ENCODE results near the gene TTC28. TPM values are rescaled to one million over a fixed set of nuclear protein-coding genes. Genes with fewer than 3 reads are reported as not detected.
"Not testable (repeated sequence)": the region's sequence is repeated elsewhere in the genome, so short reads cannot be mapped to it uniquely, and the experiment has no call there.

The TTC28 gene
- total and polyA plus RNA-seq, 11 donors: 5.1 to 34.9 (median 21.8) TPM

DNA sequence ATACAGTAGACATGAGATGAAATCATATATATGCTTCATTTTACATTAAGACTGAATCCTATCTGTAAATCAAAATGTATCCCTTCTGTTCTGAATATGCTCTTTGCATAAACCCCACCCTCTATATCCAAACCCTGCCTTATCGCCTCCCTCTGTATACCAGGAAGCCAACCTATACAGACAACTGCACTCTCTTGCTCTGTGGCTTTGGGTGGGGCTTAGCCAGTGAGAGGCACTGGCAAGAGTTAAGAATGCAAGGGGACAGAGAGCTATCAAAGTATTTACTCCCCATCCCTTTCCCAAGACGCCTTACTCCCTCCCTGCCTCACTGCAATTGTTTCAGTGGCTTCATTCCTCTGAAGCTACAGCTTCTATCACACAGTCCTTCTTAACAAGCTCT is 309.8 kb downstream of the TTC28 start:
- intact Hi-C loops (cut with DNase I): loop anchor here in 1 of 10 donors (10.0 kb wide), 1 partner anchor 55 kb away; no protein-coding TSS in a partner anchor
- H3K4me3 ChIP-seq: no peak overlapping the region
- TF ChIP-seq, protein P1, sequence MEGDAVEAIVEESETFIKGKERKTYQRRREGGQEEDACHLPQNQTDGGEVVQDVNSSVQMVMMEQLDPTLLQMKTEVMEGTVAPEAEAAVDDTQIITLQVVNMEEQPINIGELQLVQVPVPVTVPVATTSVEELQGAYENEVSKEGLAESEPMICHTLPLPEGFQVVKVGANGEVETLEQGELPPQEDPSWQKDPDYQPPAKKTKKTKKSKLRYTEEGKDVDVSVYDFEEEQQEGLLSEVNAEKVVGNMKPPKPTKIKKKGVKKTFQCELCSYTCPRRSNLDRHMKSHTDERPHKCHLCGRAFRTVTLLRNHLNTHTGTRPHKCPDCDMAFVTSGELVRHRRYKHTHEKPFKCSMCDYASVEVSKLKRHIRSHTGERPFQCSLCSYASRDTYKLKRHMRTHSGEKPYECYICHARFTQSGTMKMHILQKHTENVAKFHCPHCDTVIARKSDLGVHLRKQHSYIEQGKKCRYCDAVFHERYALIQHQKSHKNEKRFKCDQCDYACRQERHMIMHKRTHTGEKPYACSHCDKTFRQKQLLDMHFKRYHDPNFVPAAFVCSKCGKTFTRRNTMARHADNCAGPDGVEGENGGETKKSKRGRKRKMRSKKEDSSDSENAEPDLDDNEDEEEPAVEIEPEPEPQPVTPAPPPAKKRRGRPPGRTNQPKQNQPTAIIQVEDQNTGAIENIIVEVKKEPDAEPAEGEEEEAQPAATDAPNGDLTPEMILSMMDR (IDR thresholded peaks at IDR 0.05): no peak
- no peak for TF ChIP-seq POLR2A (IDR thresholded peaks at IDR 0.05)
- no peaks in the 10 kb centered on the region for H3K36me3 ChIP-seq
- ATAC-seq (no peak), DNase-seq (no peak)
- WGBS, 4 donors: 69 to 72% (median 70%) methylated on average over 2 of the region's 2 CpGs
- H3K4me1 ChIP-seq: peaks cover 0 to 33% (median 21%) of the 10 kb centered on the region in 12 donors
- no peak overlapping the region for H3K27ac ChIP-seq
- peaks cover 0 to 11% (median 0%) of the 10 kb centered on the region in 12 donors for H3K9me3 ChIP-seq
- no peaks in the 10 kb centered on the region for H3K27me3 ChIP-seq

DNA sequence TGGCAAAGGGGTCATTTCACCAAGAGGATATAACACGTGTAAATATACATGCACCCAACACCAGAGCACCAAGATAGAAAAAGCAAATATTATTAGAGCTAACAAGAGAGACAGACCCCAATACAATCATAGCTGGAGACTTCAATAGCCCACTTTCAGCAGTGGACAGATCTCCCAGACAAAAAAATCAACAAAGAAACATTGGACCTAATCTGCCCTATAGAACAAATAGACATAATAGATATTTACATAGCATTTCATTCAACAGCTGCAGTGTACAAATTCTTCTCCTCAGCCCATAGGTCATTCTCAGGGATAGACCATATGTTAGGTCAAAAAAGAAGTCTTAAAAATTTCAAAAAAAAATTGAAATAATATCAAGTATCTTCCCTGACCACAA is 312.8 kb downstream of the TTC28 start:
- Histone ChIP-seq H3K27me3 (no peaks in the 10 kb centered on the region), H3K4me3 (no peak overlapping the region), H3K27ac (no peak overlapping the region), H3K4me1 (peaks cover 0 to 20% (median 3%) of the 10 kb centered on the region in 12 donors), H3K9me3 (peaks cover 0 to 18% (median 0%) of the 10 kb centered on the region in 12 donors), H3K36me3 (no peaks in the 10 kb centered on the region)
- 88 to 96% (median 92%) methylated on average over 1 of the region's 1 CpG for WGBS, 4 donors
- DNase-seq (no peak), ATAC-seq (no peak)
- intact Hi-C loops (cut with DNase I): no loop called here
- TF ChIP-seq POLR2A (IDR thresholded peaks at IDR 0.05): no peak
- TF ChIP-seq, protein P1 (IDR thresholded peaks at IDR 0.05): no peak

DNA sequence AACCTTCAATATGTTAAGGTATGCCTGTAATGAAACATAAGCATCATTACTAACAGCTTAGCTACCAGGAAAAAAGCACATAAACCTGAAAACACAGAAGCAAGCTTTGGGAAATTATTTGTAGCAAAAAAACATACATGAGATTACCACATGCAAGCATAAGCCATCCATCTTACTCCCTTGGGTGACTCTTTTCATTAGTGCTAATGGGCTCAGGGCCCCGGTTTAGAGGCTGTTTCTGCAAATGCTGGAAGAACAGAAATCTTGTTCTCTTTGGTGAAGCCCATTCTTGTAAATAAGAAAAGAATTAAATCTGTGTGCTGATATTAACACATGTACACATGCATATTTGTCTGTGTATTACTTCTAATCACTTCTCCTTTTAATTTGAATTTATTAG is 314.3 kb downstream of the TTC28 start:
- DNase-seq (no peak), ATAC-seq (no peak)
- H3K4me1 ChIP-seq: peaks cover 0 to 17% (median 6%) of the 10 kb centered on the region in 12 donors
- H3K27ac ChIP-seq: no peak overlapping the region
- intact Hi-C loops (cut with DNase I): no loop called here
- no peaks in the 10 kb centered on the region for H3K27me3 ChIP-seq
- H3K4me3 ChIP-seq: no peak overlapping the region
- peaks cover 0 to 18% (median 0%) of the 10 kb centered on the region in 12 donors for H3K9me3 ChIP-seq
- H3K36me3 ChIP-seq: no peaks in the 10 kb centered on the region
- TF ChIP-seq, protein P1 (IDR thresholded peaks at IDR 0.05): no peak
- no peak for TF ChIP-seq POLR2A (IDR thresholded peaks at IDR 0.05)
- WGBS, 4 donors: 80 to 92% (median 82%) methylated on average over 1 of the region's 1 CpG

DNA sequence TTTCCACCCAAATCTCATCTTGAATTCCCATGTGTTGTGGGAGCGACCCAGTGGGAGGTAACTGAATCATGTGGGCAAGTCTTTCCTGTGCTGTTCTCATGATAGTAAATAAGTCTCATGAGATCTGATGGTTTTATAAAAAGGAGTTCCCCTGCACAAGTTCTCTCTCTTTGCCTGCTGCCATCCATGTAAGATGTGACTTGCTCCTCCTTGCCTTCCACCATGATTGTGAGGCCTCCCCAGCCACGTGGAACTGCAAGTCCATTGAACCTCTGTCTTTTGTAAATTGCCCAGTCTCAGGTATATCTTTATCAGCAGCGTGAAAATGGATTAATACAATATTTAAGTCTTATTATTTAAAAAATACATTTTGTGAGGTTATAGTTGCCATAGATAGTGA is 315.5 kb downstream of the TTC28 start:
- H3K27ac ChIP-seq; H3K4me3 ChIP-seq; intact Hi-C loops (cut with DNase I); H3K36me3 ChIP-seq; H3K27me3 ChIP-seq; DNase-seq; ATAC-seq: not testable (repeated sequence)
- Histone ChIP-seq H3K9me3 (peaks cover 0 to 16% (median 0%) of the 10 kb centered on the region in 12 donors), H3K4me1 (peaks cover 0 to 11% (median 0%) of the 10 kb centered on the region in 12 donors)
- WGBS, 4 donors: 97 to 100% (median 98%) methylated on average over 3 of the region's 3 CpGs

DNA sequence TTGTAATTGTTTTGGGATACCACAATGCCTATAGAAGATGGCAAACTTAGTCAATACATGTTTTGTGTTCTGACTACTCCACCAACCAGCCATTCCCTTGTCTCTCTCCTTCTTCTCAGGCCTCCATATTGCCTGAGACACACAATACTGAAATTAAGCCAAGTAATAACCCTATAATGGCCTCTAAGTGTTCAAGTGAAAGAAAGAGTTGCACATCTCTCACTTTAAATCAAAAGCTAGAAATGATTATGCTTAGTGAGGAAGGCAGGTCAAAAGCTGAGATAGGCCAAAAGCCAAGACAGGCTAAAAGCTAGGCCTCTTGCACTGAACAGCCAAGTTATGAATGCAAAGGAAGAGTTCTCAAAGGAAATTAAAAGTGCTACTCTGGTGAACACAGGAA is 318.7 kb downstream of the TTC28 start:
- peaks cover 0 to 15% (median 2%) of the 10 kb centered on the region in 12 donors for H3K4me1 ChIP-seq
- ATAC-seq (no peak), DNase-seq (no peak)
- intact Hi-C loops (cut with DNase I): no loop called here
- H3K4me3 ChIP-seq: no peak overlapping the region
- H3K27ac ChIP-seq: no peak overlapping the region
- H3K36me3 ChIP-seq: no peaks in the 10 kb centered on the region
- H3K9me3 ChIP-seq: peaks cover 0 to 15% (median 0%) of the 10 kb centered on the region in 12 donors
- no peaks in the 10 kb centered on the region for H3K27me3 ChIP-seq
- TF ChIP-seq POLR2A (IDR thresholded peaks at IDR 0.05): no peak
- TF ChIP-seq, protein P1 (IDR thresholded peaks at IDR 0.05): no peak

Data from heart left ventricle (tissue), 16 donors.